Stimulated activated CD4-positive, alpha-beta T cell treated with anti-CD3 and anti-CD28 coated beads, Interleukin-2, amount 100 ng/mL, for 24 hours (primary cell): ENCODE results near the gene LACTBL1.

Source experiments
- DNase-seq, 2 donors: peaks; one replicate each; pipeline ENCODE4 v3.0.0-alpha.2; 2020

The LACTBL1 gene

DNA sequence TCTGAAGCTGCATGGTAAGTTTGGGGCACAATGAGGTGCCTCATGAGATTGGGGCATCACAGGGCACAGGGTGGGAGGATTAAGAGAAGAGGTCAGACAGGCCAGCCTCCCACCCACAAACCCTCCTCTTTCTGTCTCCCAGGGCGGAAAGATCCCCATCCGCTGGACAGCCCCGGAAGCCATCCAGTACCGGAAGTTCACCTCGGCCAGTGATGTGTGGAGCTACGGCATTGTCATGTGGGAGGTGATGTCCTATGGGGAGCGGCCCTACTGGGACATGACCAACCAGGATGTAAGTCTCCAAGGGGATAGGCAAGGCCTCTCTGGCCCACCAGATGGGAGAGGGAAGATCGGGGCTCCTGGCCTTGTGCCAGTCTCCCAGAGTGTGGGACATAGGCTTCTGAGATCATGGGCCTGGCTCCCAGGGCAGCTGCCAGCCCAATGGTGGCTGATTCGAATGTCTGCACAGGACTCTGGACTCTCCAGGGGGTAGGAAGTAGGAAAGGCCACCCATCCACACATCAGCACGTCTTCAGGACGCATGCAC is 63.7 kb downstream of the LACTBL1 start:
- DNase-seq = no peak

- no peak for DNase-seq
Measured at GRCh38 chr1:22907528-22907927, 65.1 kb downstream of the LACTBL1 start.

DNA sequence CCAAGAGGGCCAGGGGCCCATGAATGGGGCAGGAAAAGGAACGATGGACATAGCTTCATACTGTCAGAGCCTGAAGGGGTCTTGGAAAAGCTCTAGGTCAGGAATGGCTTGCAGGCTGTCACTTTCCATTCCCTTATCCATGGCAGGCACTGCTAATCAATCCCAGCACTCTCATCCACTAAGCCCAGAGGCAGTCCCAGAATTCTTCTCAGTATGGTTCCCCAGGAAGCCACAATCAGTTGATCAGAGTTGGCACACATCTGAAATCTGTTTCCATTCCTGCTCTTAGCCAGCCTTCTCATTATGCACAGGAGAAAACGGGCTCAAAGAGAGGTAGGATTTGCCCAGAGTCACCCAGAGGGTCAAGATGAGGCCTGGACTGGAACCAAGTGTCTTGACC is 65.7 kb downstream of the LACTBL1 start:
- DNase-seq = no peak

DNA sequence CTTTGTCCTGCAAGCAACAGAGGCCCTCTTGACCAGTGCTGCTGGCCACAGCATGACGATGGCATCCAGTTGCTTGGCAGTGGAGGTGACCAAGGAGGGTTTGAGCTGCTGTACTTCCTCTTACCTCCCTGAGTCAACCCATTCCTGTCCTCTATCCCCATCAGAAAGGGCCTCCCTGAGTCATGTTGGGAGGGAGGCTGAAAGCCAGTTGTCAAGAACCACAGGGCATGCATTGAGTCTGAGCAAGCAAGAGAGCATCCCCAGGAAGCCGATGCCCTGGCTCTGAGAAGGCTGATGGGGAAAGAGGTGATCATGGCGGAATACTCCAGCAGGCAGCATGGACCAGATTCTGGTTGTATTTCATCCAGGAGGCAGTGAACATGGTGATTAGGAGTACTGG is 69.6 kb downstream of the LACTBL1 start:
- DNase-seq = no peak
